ENCODE data around the gene WDR6. TPM values are rescaled to one million over a fixed set of nuclear protein-coding genes. Genes with fewer than 3 reads are reported as not detected.
A peak's percentile ranks its signal among the peaks of the same experiment; 100 is the strongest.

Gene WDR6
- total and polyA plus RNA-seq, 10 of the 15 experiments (the other 5 are each of a cell fraction or from before 2014, with no cell fraction given), result 21.3 to 169 (median 107) TPM

- TF ChIP-seq IRF5 (IDR thresholded peaks at IDR 0.05; ENCODE audit: borderline replicate concordance), result no peak
- TF ChIP-seq REST (IDR thresholded peaks at IDR 0.05; ENCODE audit: low read depth, low read length), result 0 out of 2 replicates have a peak, but pooled peaks have one; percentile 13
- TF ChIP-seq E2F4 (IDR thresholded peaks at IDR 0.05; ENCODE audit: low read depth, low read length), result no peak
- TF ChIP-seq POLR2A (IDR thresholded peaks at IDR 0.05; ENCODE audit: low read depth, low read length), result no peak
- TF ChIP-seq ASH2L (IDR thresholded peaks at IDR 0.05; ENCODE audit: borderline replicate concordance, low read depth), result no peak; the same call in 1 of the 2 replicates
- no peak for TF ChIP-seq ZBTB11 (CRISPR knock-in tag; IDR thresholded peaks at IDR 0.05)
- TF ChIP-seq PAX8 (IDR thresholded peaks at IDR 0.05), result no peak
- no peak for TF ChIP-seq ELK1 (IDR thresholded peaks at IDR 0.05; ENCODE audit: low read depth, low read length)
- no peak for TF ChIP-seq ZBTB40 (IDR thresholded peaks at IDR 0.05; ENCODE audit: borderline replicate concordance)
- no peak for TF ChIP-seq CBFB (IDR thresholded peaks at IDR 0.05; ENCODE audit: low read depth)
- TF ChIP-seq TAF1 (IDR thresholded peaks at IDR 0.05; ENCODE audit: borderline replicate concordance, low read depth, low read length), result peak; percentile 82
- TF ChIP-seq HDGF (IDR thresholded peaks at IDR 0.05), result 0 out of 2 replicates have a peak, but pooled peaks have one; percentile 13
Observed at GRCh38 chr3:49021813-49022687, 14.9 kb downstream of the WDR6 start, which contains the start of gene NDUFAF3 (continued).
